Measurements from ENCODE around the gene WWP2. TPM values are rescaled to one million over a fixed set of nuclear protein-coding genes. Genes with fewer than 3 reads are reported as not detected.

The WWP2 gene
- total and polyA plus RNA-seq, 2 experiments from 2014 or later = 18.5 to 19.0 TPM

- Histone ChIP-seq H3K27ac (no peak overlapping the region), H3K9ac (no peak overlapping the region), H4K20me1 (ENCODE audit: insufficient read depth) (no peaks in the 10 kb centered on the region), H3K4me2 (ENCODE audit: unreplicated experiment) (no peak overlapping the region), H2AFZ (no peak overlapping the region), H3F3A (ENCODE audit: insufficient read depth) (no peaks in the 10 kb centered on the region), H3K9me2 (ENCODE audit: insufficient read depth) (no peaks in the 10 kb centered on the region), H3K36me3 (ENCODE audit: low read depth) (no peaks in the 10 kb centered on the region), H3K9me3 (ENCODE audit: low read depth) (no peaks in the 10 kb centered on the region), H3K4me3 (no peak overlapping the region), H3K79me2 (ENCODE audit: insufficient read depth) (peaks cover 97% of the 10 kb centered on the region), H3K4me1 (ENCODE audit: insufficient read depth) (0 out of 2 replicates have a peak, but pooled peaks cover 6% of the 10 kb centered on the region), H3K27me3 (replicated peaks; ENCODE audit: insufficient read depth) (no peaks in the 10 kb centered on the region)
- WGBS, 2 experiments (ENCODE audit: low coverage in 1 of 2, low lambda C conversion rate in 2 of 2, missing lambda C conversion rate in 2 of 2) = 46 to 50% methylated on average over 2 of the region's 2 CpGs
- no peak for DNase-seq
- in situ Hi-C loops (cut with MboI) = no loop called here
- no peak for TF ChIP-seq EZH2 (IDR thresholded peaks at IDR 0.05; ENCODE audit: insufficient read depth, poor library complexity, severe bottlenecking)
- no peak for TF ChIP-seq EZH2phosphoT487 (IDR thresholded peaks at IDR 0.05; ENCODE audit: insufficient read depth, low read depth)
Measured at GRCh38 chr16:69769404-69769803, 7.3 kb downstream of the WWP2 start.

- Histone ChIP-seq H3K36me3 (ENCODE audit: low read depth) (no peaks in the 10 kb centered on the region), H3K79me2 (ENCODE audit: insufficient read depth) (peaks cover 97% of the 10 kb centered on the region), H3F3A (ENCODE audit: insufficient read depth) (no peaks in the 10 kb centered on the region), H3K4me3 (no peak overlapping the region), H3K4me2 (ENCODE audit: unreplicated experiment) (no peak overlapping the region), H3K9me2 (ENCODE audit: insufficient read depth) (no peaks in the 10 kb centered on the region), H4K20me1 (ENCODE audit: insufficient read depth) (no peaks in the 10 kb centered on the region), H3K27me3 (replicated peaks; ENCODE audit: insufficient read depth) (no peaks in the 10 kb centered on the region), H3K27ac (no peak overlapping the region), H3K9ac (no peak overlapping the region), H3K9me3 (ENCODE audit: low read depth) (no peaks in the 10 kb centered on the region), H3K4me1 (ENCODE audit: insufficient read depth) (0 out of 2 replicates have a peak, but pooled peaks cover 6% of the 10 kb centered on the region), H2AFZ (no peak overlapping the region)
- in situ Hi-C loops (cut with MboI) = no loop called here
- no peak for TF ChIP-seq EZH2phosphoT487 (IDR thresholded peaks at IDR 0.05; ENCODE audit: insufficient read depth, low read depth)
- TF ChIP-seq EZH2 (IDR thresholded peaks at IDR 0.05; ENCODE audit: insufficient read depth, poor library complexity, severe bottlenecking) = no peak
- DNase-seq = no peak
- 98 to 99% methylated on average over 2 of the region's 2 CpGs for WGBS, 2 experiments (ENCODE audit: low coverage in 1 of 2, low lambda C conversion rate in 2 of 2, missing lambda C conversion rate in 2 of 2)
Measured at GRCh38 chr16:69771651-69771967, 9.5 kb downstream of the WWP2 start.

GRCh38 chr16:69773260-69773947, 11.3 kb downstream of the WWP2 start:
- no peak overlapping the region for H3K4me3 ChIP-seq
- H3K27me3 ChIP-seq (replicated peaks; ENCODE audit: insufficient read depth) = no peaks in the 10 kb centered on the region
- H3F3A ChIP-seq (ENCODE audit: insufficient read depth) = no peaks in the 10 kb centered on the region
- H3K36me3 ChIP-seq (ENCODE audit: low read depth) = no peaks in the 10 kb centered on the region
- in situ Hi-C loops (cut with MboI) = no loop called here
- H3K27ac ChIP-seq = no peak overlapping the region
- 86 to 92% methylated on average over 6 of the region's 6 CpGs for WGBS, 2 experiments (ENCODE audit: low coverage in 1 of 2, low lambda C conversion rate in 2 of 2, missing lambda C conversion rate in 2 of 2)
- H3K4me1 ChIP-seq (ENCODE audit: insufficient read depth) = 0 out of 2 replicates have a peak, but pooled peaks cover 6% of the 10 kb centered on the region
- no peak overlapping the region for H3K4me2 ChIP-seq (ENCODE audit: unreplicated experiment)
- TF ChIP-seq EZH2 (IDR thresholded peaks at IDR 0.05; ENCODE audit: insufficient read depth, poor library complexity, severe bottlenecking) = no peak
- TF ChIP-seq EZH2phosphoT487 (IDR thresholded peaks at IDR 0.05; ENCODE audit: insufficient read depth, low read depth) = no peak
- no peaks in the 10 kb centered on the region for H3K9me2 ChIP-seq (ENCODE audit: insufficient read depth)
- H2AFZ ChIP-seq = no peak overlapping the region
- no peak overlapping the region for H3K9ac ChIP-seq
- no peaks in the 10 kb centered on the region for H4K20me1 ChIP-seq (ENCODE audit: insufficient read depth)
- no peak for DNase-seq
- H3K79me2 ChIP-seq (ENCODE audit: insufficient read depth) = peaks cover 84% of the 10 kb centered on the region
- H3K9me3 ChIP-seq (ENCODE audit: low read depth) = no peaks in the 10 kb centered on the region

- no peak overlapping the region for H3K9ac ChIP-seq
- H3F3A ChIP-seq (ENCODE audit: insufficient read depth) = no peaks in the 10 kb centered on the region
- in situ Hi-C loops (cut with MboI) = no loop called here
- DNase-seq = no peak
- no peak overlapping the region for H2AFZ ChIP-seq
- no peak overlapping the region for H3K4me3 ChIP-seq
- no peaks in the 10 kb centered on the region for H3K9me2 ChIP-seq (ENCODE audit: insufficient read depth)
- H3K27me3 ChIP-seq (replicated peaks; ENCODE audit: insufficient read depth) = no peaks in the 10 kb centered on the region
- TF ChIP-seq EZH2phosphoT487 (IDR thresholded peaks at IDR 0.05; ENCODE audit: insufficient read depth, low read depth) (no peak), EZH2 (IDR thresholded peaks at IDR 0.05; ENCODE audit: insufficient read depth, poor library complexity, severe bottlenecking) (no peak)
- no peak overlapping the region for H3K4me2 ChIP-seq (ENCODE audit: unreplicated experiment)
- H3K36me3 ChIP-seq (ENCODE audit: low read depth) = no peaks in the 10 kb centered on the region
- H3K9me3 ChIP-seq (ENCODE audit: low read depth) = no peaks in the 10 kb centered on the region
- H3K79me2 ChIP-seq (ENCODE audit: insufficient read depth) = peaks cover 64% of the 10 kb centered on the region
- no peaks in the 10 kb centered on the region for H4K20me1 ChIP-seq (ENCODE audit: insufficient read depth)
- H3K4me1 ChIP-seq (ENCODE audit: insufficient read depth) = 0 out of 2 replicates have a peak, but pooled peaks cover 6% of the 10 kb centered on the region
- H3K27ac ChIP-seq = no peak overlapping the region
Measured at GRCh38 chr16:69775563-69775962, 13.4 kb downstream of the WWP2 start.
